Stomach (tissue), 4 donors: ENCODE measurements around the gene AFF1.

Source experiments
- POLR2A ChIP-seq, 4 donors: fragments of 450-650 bp; IDR thresholded peaks; one replicate each; pipeline ENCODE4 v1.6.1; 2016; ENCODE audit warnings: antibody characterized with exemption in 4 of 4, control low read depth in 2 of 4, mild to moderate bottlenecking in 1 of 4, moderate library complexity in 1 of 4
- TF ChIP-seq, protein P1 (sequence below), 7 experiments: fragments of 450-650 bp in 4 of 7; fragments of 200-600 bp in 3 of 7; sonication (generic) in 3 of 7; IDR thresholded peaks; one replicate each; pipeline ENCODE4 v1.5.1; 2016 to 2019; ENCODE audit warnings: antibody characterized with exemption in 7 of 7, control low read depth in 2 of 7, mild to moderate bottlenecking in 1 of 7

DNA sequence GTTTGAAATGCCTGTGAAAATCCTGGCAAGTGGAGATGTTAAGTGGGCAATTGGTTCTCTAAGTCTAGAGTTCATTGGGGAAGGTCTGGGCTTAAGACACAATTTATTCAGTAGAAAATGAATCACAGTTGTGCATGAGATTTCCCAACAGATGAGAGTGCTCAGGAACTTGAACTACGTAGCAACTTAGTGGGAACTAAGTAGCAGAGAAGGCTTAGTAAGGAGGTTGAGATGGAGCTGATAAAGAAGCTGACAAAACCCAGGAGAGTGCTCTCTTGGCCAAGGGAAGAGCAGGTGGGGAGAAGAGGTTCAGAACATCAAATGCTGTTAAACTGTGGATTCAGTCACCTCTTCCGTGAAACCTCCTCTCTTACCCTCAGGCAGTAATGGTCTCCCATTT is 33.0 kb downstream of the AFF1 start:
- no peak for TF ChIP-seq POLR2A (IDR thresholded peaks at IDR 0.05)
- TF ChIP-seq, protein P1, sequence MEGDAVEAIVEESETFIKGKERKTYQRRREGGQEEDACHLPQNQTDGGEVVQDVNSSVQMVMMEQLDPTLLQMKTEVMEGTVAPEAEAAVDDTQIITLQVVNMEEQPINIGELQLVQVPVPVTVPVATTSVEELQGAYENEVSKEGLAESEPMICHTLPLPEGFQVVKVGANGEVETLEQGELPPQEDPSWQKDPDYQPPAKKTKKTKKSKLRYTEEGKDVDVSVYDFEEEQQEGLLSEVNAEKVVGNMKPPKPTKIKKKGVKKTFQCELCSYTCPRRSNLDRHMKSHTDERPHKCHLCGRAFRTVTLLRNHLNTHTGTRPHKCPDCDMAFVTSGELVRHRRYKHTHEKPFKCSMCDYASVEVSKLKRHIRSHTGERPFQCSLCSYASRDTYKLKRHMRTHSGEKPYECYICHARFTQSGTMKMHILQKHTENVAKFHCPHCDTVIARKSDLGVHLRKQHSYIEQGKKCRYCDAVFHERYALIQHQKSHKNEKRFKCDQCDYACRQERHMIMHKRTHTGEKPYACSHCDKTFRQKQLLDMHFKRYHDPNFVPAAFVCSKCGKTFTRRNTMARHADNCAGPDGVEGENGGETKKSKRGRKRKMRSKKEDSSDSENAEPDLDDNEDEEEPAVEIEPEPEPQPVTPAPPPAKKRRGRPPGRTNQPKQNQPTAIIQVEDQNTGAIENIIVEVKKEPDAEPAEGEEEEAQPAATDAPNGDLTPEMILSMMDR (IDR thresholded peaks at IDR 0.05), result no peak
